ENCODE data around the gene CMPK1.
A peak's percentile ranks its signal among the peaks of the same experiment; 100 is the strongest.
"Not testable (repeated sequence)": the region's sequence is repeated elsewhere in the genome, so short reads cannot be mapped to it uniquely, and the experiment has no call there.

The CMPK1 gene, protein sequence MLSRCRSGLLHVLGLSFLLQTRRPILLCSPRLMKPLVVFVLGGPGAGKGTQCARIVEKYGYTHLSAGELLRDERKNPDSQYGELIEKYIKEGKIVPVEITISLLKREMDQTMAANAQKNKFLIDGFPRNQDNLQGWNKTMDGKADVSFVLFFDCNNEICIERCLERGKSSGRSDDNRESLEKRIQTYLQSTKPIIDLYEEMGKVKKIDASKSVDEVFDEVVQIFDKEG

DNA sequence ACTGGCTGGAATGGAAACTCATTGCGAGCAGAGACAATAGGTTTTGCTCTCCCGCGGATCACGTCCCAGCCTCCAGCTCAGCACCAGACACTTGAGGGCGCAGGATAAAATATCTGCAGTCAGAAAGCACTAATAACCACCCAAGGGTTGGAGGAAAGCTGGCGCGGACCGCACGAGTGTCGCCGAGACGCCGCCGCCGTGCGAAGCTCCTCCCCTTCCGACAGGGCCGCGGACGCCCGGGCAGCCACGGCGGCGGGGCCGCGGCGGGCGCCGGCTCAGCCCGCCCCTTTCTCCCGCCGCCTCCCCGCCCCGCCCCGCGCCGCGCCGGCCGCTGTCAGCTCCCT is at the start of gene CMPK1:
Gene CMPK1 (plus strand): TSS at position 213 of the 344 bp plus-strand sequence. CDS start 156 bp downstream, outside the sequence.
- peak; percentile 92 for DNase-seq (ENCODE audit: low spot score)

DNA sequence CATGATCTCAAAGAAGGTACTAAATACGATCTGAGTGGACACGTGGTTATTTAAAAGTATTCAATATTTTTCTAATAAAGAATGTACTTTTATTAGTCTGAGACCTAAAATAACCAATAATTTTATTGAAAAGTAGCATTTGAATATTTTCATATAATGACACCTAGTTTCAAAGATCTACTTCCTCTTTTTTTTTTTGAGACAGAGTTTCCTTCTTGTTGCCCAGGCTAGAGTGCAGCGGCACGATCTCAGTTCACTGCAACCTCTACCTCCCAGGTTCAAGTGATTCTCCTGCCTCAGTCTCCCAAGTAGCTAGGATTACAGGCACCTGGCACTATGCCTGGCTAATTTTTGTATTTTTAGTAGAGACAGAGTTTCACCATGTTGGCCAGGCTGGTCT is 45.5 kb upstream of the CMPK1 start:
- not testable (repeated sequence) for DNase-seq (ENCODE audit: low spot score)

DNA sequence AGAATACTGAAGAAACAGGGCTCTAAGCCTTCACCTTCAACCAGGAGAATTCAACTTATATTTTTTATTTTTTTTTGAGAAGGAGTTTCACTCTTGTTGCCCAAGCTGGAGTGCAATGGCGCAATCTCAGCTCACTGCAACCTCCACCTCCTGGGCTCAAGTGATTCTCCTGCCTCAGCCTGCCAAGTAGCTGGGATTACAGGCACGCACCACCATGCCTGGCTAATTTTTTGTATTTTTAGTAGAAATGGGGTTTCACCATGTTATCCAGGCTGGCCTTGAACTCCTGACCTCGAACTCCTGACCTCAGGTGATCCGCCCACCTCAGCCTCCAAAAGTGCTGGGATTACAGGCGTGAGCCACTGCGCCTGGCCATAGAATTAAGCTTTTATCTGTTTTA is 38.7 kb upstream of the CMPK1 start:
- DNase-seq (ENCODE audit: low spot score), result not testable (repeated sequence)

DNA sequence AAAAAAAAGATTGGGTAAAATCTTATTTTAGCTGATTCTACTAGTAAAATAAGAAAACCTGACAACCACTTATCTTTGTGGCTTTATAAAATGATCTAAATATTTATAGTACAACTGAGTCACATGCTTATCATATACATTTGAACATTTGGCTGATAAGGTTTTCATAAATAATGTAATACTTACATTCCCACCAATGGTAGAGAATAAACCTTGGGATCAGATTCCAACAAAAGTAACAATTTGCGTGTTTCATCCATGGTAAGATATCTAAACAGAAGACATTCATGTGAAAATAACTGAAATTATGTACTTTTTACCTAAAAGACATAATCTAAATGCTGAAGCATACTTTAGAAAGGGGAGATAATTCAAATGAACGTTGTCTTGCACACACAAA is 38.0 kb upstream of the CMPK1 start:
- DNase-seq (ENCODE audit: low spot score), result no peak

DNA sequence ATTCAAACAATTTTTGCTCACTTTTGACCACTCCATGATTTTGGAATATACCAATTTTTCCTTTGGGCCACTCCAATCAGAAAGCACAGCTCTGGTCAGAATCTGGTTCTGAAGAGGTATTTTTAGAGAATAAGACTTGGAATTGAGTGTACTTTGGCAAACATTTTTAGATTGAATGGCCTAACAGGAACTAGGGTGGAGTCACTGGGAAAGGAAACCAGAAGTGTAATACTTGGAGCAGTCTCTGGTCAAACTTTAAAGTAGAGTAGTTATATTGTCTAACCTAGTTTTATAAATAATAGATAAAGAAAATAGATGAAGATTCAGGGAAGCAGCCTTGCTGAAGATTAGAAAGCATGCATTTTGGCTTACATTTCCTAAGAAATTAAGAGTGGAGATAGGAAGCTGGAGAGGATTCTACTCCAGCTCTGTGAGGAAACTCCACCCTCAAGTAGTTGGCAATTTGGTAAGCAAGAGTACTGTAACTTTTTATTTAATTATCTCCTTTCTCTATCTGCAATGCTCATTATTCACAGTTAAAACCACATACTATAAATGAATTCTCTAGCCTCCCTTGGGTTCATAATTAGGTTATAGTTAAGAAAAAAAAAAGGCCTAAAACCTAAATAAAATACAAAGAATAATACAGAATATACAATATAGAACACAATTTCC is 35.4 kb upstream of the CMPK1 start:
- DNase-seq (ENCODE audit: low spot score), result no peak

DNA sequence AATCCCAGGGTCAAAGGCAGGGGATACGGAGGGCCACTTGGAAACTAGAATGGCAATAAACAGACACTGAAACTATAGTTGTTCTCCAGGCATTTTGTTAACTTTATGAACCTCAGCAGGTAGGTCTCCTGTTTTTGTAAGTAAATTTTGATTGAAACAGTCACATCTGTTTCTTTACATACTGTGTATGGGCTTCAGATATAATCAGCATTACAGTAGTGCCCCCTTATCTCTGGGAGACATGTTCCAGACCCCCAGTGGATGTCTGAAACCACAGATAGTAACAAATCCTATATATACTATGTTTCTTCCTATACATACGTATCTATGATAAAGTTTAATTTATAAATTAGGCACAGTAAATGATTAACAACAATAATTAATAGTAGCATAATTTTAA is 31.1 kb upstream of the CMPK1 start:
- DNase-seq (ENCODE audit: low spot score), result no peak

DNA sequence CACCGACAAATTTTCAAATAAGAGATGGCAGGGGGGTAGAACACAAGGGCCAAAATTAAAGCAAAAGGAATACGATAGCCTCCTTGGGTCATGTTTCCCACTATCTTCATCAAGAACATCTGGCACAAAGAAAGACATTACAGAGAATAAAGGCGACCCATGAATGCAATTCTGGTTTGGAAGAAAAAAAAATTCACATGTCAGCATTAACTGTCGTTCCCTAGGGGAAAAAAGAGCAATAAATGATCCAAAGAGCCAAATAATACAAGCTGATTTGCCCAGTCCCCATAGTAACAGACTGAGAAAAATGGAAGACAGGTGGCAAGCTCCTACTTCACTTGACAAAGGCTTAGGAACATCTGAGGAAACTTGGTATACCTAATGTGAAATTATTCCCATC is 24.2 kb upstream of the CMPK1 start:
- DNase-seq (ENCODE audit: low spot score), result no peak

DNA sequence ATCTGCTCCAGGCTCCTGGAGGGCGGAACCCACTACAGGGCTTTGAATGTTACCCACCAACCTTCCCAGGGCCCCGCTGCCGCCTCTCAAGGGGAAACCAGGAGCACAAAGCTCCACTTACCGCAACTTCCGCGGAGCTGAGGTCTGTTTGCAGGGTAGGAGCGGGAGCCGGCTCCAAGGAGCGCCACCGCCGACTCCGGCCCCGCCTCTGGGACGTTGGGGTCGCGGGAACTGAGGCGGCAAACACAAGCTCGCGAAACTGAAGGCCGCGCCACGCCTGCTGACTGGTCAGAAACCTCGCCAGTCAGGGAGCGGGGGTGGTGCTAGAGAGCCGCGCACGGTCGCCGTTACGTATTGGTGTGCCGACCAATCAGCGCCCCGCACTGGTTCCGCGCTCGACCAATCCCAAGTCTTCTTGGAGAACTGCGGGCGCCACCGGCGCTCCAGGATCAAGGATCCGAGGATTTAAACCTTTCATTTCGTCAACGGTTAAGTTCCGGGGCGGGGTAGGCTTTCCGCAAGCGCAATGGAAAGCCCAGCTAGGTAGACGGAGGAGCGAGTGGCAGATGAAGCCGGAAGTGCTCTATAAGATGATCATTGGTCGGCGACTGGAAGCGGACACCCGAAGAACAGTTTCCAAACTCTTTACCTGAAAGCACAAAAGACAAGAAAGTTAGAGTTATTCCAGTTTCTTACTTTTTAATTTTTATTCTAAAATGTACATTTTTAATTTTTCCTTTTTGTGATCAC is 19.5 kb upstream of the CMPK1 start, which contains the start of gene STIL:
Gene STIL (minus strand): TSS at position 233 of the 750 bp plus-strand sequence. CDS start 3,828 bp downstream, outside the sequence.
- DNase-seq (ENCODE audit: low spot score), result peak; percentile 96

DNA sequence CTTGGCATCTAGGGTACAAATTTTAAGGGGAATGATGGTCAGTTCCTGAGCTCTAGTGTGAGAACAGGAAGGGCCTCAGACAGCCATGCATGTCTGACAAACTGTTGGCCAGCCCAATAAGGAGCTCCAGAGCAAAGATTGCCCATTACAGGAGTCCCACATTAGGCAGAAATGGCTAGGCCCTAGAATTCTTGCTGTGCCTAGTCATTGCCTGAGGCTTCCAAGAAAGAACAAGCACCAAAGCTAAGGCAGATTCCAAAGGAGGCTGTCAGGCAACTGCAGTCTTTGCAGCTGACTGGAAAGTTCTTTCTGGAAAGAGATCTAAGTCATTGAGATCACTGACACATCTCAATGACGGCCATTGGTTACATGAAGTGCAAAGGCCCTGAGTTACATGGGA is 15.7 kb upstream of the CMPK1 start:
- no peak for DNase-seq (ENCODE audit: low spot score)

DNA sequence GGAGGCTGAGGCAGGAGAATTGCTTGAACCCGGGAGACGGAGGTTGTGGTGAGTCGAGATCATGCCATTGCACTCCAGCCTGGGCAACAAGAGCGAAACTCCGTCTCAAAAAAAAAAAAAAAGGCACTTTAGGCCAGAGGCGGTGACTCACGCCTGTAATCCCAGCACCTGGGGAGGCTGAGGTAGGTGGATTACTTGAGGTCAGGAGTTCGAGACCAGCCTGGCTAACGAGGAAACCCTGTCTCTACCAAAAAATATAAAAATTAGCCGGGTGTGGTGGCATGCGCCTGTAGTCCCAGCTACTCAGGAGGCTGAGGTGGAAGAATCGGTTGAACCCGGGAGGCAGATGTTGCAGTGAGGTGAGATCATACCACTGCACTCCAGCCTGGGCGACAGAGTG is 13.6 kb upstream of the CMPK1 start:
- not testable (repeated sequence) for DNase-seq (ENCODE audit: low spot score)

DNA sequence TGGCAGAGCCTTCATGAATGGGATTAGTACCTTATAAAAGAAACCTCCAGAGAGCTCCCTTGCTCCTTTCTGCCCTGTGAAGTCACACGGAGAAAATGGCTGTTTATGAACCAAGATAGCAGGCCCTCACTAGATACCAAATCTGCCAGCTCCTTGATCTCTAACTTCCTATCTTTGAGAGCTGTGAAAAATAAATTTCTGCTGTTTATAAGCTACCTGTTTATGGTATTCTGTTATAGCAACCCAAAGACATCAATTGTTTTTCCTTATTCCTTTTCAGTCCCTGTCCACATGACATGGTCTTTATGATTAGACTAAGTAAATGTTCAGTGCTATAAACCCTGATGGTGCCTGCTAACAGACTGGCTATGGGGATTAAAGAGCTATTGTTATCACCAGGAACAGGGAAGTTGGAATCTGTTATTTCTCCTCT is 10.0 kb upstream of the CMPK1 start:
- DNase-seq (ENCODE audit: low spot score), result peak; percentile 24

DNA sequence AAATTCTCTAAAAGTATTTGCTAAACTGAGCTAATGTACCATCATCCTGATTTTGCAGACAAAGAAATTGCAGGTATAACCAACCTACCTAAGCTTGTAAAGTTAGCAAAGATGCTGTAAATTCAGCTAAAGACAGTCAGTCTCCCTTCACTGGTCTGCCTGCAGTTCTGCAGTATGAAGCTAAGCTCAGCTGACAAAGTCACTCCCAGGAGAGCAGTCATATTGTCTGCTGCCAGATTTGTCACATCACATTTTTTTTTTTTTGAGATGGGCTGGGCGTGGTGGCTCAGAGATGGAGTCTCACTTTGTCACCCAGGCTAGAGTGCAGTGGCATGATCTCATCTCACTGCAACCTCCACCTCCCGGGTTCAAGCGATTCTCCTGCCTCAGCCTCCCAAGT is 8.9 kb upstream of the CMPK1 start:
- peak; percentile 63 for DNase-seq (ENCODE audit: low spot score)

DNA sequence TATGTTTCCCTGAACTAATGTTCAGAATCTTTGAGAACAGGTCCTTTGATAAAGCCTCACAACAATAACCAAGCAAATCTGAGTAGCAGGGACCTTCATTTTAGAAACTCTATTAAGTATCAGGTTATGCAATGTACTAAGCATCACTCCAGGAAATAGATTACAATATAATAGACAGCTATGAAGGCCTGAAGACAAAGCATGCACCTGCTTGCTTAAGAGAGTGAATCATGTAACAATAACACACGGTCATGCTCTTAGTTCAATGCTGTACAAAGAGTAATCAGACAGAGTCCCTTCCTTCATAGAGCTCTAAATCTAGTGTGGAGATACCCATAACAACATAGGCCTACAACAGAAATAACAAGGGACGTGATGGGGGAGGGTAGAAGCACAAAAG is 8.1 kb upstream of the CMPK1 start:
- DNase-seq (ENCODE audit: low spot score), result no peak

DNA sequence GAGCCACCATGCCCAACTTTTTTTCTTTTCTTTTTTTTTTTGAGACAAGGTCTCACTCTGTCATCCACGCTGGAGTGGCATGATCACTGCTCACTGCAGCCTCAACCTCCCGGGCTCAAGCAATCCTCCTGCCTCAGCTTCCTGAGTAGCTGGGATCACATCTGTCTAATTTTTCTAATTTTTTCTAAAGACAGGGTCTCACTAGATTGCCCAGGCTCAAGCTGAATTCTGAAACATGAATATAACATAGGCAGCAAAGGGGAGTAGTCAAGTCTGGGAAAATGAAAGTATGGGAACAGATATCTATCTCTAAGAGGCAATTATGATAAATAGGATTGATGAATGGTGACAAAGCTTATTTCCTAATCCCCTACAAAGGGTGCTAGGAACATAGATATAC is 7.3 kb upstream of the CMPK1 start:
- DNase-seq (ENCODE audit: low spot score), result no peak

DNA sequence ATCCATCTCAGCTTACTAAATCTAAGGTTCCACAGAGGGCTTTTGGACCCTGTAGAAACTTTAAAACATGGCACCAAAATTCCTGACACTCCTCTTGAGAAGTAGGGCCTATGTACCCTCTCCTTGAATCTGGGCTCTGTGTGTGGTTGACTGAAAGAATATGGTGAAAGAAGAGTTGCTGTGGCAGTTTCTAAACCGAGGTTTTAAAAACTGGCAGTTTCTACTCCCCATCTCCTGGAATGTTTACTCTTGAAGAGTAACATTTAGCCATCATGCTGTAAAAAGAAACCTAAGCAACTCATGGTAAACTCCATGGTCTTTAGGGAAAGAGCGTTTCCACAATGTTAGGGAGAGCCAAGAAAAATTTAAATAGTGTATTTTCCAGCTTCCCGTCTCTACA is 4.6 kb upstream of the CMPK1 start:
- no peak for DNase-seq (ENCODE audit: low spot score)

DNA sequence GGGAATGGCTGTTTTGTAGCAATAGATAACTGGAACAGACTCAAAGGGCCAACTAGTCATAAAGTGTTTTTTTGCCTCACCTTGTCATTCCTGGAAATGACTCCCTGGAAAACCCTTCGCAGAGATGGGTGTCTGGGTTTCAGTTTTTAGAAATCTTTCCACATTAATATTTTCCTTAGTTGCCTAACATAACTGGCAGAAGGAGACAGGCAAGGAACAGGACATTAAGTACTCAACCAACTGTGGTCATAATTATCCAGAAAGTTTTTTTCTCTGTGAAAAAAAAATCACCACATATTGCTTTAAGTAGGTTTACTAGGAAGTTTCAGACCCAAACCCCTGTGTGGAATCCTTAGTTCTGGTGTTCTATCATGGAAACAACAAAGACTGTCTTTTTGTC is 3.4 kb upstream of the CMPK1 start:
- DNase-seq (ENCODE audit: low spot score), result no peak

DNA sequence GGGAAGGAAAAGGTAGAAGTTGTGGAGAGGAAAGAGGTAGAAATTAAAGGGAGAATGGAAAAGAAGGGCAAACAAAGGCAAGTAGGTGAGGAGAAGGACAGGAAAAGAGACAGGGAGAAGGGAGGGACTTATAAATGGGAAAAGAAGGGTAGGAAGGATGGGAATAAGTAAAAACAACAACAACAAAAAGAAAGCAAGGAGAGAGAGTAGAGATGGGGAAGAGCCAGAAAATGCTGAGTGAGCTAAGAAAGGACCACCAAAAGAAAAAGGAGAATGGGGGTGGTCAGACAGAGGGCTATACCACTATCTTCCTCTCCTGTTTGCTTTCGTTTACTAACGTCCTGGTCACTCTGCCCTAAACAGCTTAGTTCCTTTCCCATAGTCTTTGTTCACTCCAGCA is 1.7 kb upstream of the CMPK1 start:
- no peak for DNase-seq (ENCODE audit: low spot score)

DNA sequence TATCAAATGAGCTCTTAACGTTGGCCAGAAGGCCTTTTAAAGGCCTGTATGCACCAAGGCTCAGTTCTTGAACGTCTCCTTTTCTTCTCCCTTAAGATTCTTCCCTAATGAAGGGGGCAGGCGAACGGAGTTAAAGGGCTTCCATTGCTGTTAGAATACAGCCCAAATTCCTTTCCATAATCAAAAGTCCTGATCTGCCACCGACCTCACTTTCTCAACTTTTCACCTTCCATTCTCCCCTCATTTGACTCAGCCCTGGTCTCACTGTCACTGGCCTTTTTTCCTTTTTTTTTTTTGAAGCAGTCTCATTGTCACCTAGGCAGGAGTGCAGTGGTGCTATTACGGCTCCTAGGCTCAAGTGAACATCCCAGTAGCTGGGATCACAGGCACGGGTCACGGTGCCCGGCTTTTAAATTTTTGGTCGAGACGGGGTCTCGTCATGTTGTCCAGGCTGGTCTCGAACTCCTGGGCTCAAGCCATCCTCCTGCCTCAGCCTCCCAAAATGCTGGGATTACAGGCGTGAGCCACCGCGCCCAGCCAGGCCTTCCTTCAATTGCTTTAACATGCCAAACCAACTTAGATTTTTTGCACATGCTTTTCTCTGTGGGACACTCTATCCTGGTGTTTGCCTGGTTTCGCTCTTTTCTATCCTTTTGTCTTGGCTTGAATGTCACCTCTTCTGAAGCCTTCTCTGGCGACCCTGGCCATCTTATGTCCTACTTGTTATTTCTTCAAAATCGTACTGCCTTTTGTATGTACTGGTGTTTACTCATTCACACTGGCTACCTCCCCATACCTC is 612 bp upstream of the CMPK1 start:
- DNase-seq (ENCODE audit: low spot score), result no peak

DNA sequence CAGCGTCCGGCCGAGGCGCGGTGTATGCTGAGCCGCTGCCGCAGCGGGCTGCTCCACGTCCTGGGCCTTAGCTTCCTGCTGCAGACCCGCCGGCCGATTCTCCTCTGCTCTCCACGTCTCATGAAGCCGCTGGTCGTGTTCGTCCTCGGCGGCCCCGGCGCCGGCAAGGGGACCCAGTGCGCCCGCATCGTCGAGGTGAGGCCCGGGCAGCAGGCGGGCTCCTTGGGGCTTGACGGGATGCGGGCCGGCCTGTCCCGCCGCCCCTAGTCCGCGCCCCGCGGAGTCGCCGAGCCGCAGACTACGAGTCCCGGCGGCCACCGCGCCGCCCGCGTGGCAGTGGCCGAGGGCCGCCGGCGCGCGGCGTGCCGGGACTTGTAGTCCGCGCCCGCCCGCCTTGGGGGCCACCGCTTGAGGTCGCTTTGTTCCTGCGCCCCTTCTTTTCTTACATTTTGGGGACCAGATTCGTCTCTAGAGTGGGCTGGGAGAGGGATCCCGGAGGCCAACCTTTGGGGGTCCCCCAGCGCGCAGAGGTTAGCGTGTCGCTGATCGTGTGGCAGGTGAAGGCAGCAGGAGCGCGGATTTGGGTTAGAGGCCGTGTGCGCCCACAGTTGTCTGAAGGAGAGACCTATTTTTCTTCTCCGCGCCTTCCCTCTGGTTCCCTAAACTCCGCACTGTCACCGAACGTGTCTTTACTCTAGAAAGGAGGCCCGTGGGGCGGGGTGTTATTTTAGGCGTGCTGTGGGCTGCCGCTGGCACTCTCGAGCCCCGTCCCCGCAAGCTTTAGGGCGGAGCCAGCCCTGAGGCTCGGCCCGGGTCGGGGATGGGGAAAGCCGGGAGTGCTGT is 553 bp downstream of the CMPK1 start:
- DNase-seq (ENCODE audit: low spot score), result peak; percentile 91

DNA sequence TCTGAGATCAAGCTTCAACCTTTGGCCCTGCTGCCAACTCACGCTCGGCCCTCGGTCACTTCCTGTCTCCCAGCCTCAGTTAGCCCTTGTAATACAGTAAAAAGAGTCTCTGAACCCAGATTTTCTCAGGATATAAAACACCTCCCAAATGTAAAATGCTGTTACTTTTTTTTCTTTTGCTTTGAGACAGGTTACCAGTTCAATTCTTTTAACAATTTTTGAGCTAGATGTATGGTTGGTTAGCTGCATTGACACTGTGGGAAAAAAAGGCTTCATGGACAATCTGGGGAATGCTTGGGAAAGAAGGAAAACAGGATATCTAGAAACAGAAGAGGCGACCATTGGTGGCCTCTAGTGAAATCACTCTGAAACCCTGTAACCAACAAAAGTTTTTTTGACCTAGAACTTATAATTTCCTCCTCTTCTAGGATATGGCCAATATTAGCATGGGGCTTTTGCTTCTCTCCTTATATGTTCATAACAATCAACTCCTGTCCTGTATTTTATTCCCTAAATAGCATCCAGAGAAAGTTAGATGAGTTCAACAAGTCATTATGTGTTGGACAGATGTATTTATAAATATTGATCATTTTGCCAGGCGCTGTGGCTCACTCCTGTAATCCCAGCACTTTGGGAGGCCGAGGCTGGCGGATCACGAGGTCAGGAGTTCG is 1.3 kb downstream of the CMPK1 start:
- no peak for DNase-seq (ENCODE audit: low spot score)

DNA sequence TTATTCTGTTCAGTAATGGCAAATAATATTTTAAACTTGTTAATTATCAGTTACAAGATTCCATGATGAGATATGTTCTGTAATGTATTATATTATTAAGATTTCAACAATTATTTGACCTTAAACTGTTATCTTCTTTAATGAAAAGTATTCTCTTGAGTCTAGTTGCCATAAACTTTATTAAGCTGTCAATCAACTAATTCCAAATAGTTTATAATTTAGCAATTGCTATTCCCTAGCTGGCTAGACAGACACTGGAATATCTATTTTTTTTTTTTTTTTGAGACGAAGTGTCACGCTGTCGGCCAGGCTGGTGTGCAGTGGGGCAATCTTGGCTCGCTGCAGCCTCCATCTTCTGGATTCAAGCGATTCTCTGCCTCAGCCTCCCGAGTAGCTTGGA is 3.8 kb downstream of the CMPK1 start:
- no peak for DNase-seq (ENCODE audit: low spot score)

Data from D341Med (cell line).